ENCODE results near the gene AGBL5.

Gene AGBL5

GRCh38 chr2:27050996-27051901, at the start of gene AGBL5:
Gene AGBL5, plus strand, starts transcription at chr2:27051668. Its CDS starts 1,291 bp downstream, at chr2:27052959.
- H3K4me3 ChIP-seq (replicated peaks in 1 of 2; ENCODE audit: low read depth in 2 of 2, low read length in 2 of 2) = peak within 1 kb of the TSS; percentile 91 to 97
- TF ChIP-seq CTCF (IDR thresholded peaks at IDR 0.05; ENCODE audit: low read depth, low read length) = no peak
- DNase-seq (ENCODE audit: low read depth in 2 of 2) = peak; percentile 95 to 96

GRCh38 chr2:27001950-27002349, 49.5 kb upstream of the AGBL5 start:
- TF ChIP-seq CTCF (IDR thresholded peaks at IDR 0.05; ENCODE audit: low read depth, low read length) = no peak
- H3K4me3 ChIP-seq (replicated peaks in 1 of 2; ENCODE audit: low read depth in 2 of 2, low read length in 2 of 2) = no peak overlapping the region
- no peak for DNase-seq (ENCODE audit: low read depth in 2 of 2)

GRCh38 chr2:27003007-27003406, 48.5 kb upstream of the AGBL5 start:
- H3K4me3 ChIP-seq (replicated peaks in 1 of 2; ENCODE audit: low read depth in 2 of 2, low read length in 2 of 2) = no peak overlapping the region
- TF ChIP-seq CTCF (IDR thresholded peaks at IDR 0.05; ENCODE audit: low read depth, low read length) = no peak
- no peak for DNase-seq (ENCODE audit: low read depth in 2 of 2)

GRCh38 chr2:27003857-27004256, 47.6 kb upstream of the AGBL5 start:
- peak; percentile 63 to 69 for DNase-seq (ENCODE audit: low read depth in 2 of 2)
- no peak for TF ChIP-seq CTCF (IDR thresholded peaks at IDR 0.05; ENCODE audit: low read depth, low read length)
- no peak overlapping the region for H3K4me3 ChIP-seq (replicated peaks in 1 of 2; ENCODE audit: low read depth in 2 of 2, low read length in 2 of 2)

- no peak for TF ChIP-seq CTCF (IDR thresholded peaks at IDR 0.05; ENCODE audit: low read depth, low read length)
- no peak for DNase-seq (ENCODE audit: low read depth in 2 of 2)
Measured at GRCh38 chr2:27006602-27007415, 44.7 kb upstream of the AGBL5 start.

GRCh38 chr2:27007416-27008374, 43.8 kb upstream of the AGBL5 start:
- no peak overlapping the region for H3K4me3 ChIP-seq (replicated peaks in 1 of 2; ENCODE audit: low read depth in 2 of 2, low read length in 2 of 2)
- TF ChIP-seq CTCF (IDR thresholded peaks at IDR 0.05; ENCODE audit: low read depth, low read length) = no peak
- DNase-seq (ENCODE audit: low read depth in 2 of 2) = no peak

More at GRCh38 chr2:27006602-27007415, 44.7 kb upstream of the AGBL5 start:
- no peak overlapping the region for H3K4me3 ChIP-seq (replicated peaks in 1 of 2; ENCODE audit: low read depth in 2 of 2, low read length in 2 of 2)
